Measurements from ENCODE around the gene RBM6. TPM values are rescaled to one million over a fixed set of nuclear protein-coding genes. Genes with fewer than 3 reads are reported as not detected.

The RBM6 gene
- total RNA-seq, 1 experiment from 2014 or later = 90.7 TPM

GRCh38 chr3:49937090-49937489 is 2.9 kb upstream of the RBM6 start:
- H2AK5ac ChIP-seq (ENCODE audit: insufficient read length, low read length) = no peak overlapping the region
- no peak overlapping the region for H3K4me3 Mint-ChIP-seq
- H3K23me2 ChIP-seq (ENCODE audit: insufficient read length, low read depth, low read length, poor library complexity, severe bottlenecking) = peaks cover 3% of the 10 kb centered on the region
- H4K91ac ChIP-seq (ENCODE audit: insufficient read length, low read depth, low read length) = no peak overlapping the region
- H3K79me1 ChIP-seq (ENCODE audit: insufficient read depth, low read depth, low read length, poor library complexity, severe bottlenecking) = no peaks in the 10 kb centered on the region
- no peak for DNase-seq
- H3K4me1 ChIP-seq (ENCODE audit: insufficient read depth, low read length) = no peaks in the 10 kb centered on the region
- no peak overlapping the region for H4K5ac ChIP-seq (ENCODE audit: insufficient read length, low read depth, low read length)
- H3K18ac ChIP-seq (ENCODE audit: insufficient read length, low read depth, low read length) = no peak overlapping the region
- H2AFZ ChIP-seq (ENCODE audit: low read length) = no peak overlapping the region
- H3K4me2 ChIP-seq (ENCODE audit: insufficient read depth, insufficient read length, low read length) = no peak overlapping the region
- no peak overlapping the region for H2BK15ac ChIP-seq (ENCODE audit: low read depth, low read length)
- no peaks in the 10 kb centered on the region for H3K27me3 Mint-ChIP-seq (ENCODE audit: low read depth)
- H3K36me3 Mint-ChIP-seq (ENCODE audit: insufficient read depth in 1 of 3, low read depth in 3 of 3) = peaks cover 0 to 3% (median 2%) of the 10 kb centered on the region in 3 experiments; a peak in 3 of 7 replicates
- no peak overlapping the region for H3K27ac ChIP-seq (ENCODE audit: insufficient read length, low read depth, low read length)
- no peak overlapping the region for H3K14ac ChIP-seq (ENCODE audit: insufficient read depth, low read length)
- peaks cover 4 to 9% of the 10 kb centered on the region in 2 experiments for H3K4me1 Mint-ChIP-seq
- no peak for TF ChIP-seq CTCF (conservative IDR thresholded peaks at IDR 0.05)
- no CpG with 5 or more reads among the region's 3 CpGs for WGBS (ENCODE audit: extremely low coverage, insufficient read length, low lambda C conversion rate)
- peaks cover 9% of the 10 kb centered on the region; the same call in 1 of the 2 replicates for H3K79me2 ChIP-seq (ENCODE audit: insufficient read depth, low read length)
- H3K23ac ChIP-seq (ENCODE audit: insufficient read length, low read depth, low read length) = no peak overlapping the region
- H3K56ac ChIP-seq (ENCODE audit: insufficient read length, low read depth, low read length) = no peak overlapping the region
- no peak overlapping the region for H4K8ac ChIP-seq (replicated peaks; ENCODE audit: insufficient read length, low read depth, low read length)
- no peak overlapping the region for H3K27ac Mint-ChIP-seq
- H2BK120ac ChIP-seq (ENCODE audit: low read depth, low read length, poor library complexity, severe bottlenecking) = no peak overlapping the region
- no peak overlapping the region for H2BK20ac ChIP-seq (ENCODE audit: low read depth, low read length, poor library complexity, severe bottlenecking)
- no peak overlapping the region for H2BK5ac ChIP-seq (ENCODE audit: insufficient read length, low read length)
- no peaks in the 10 kb centered on the region for H3K9me3 Mint-ChIP-seq
- no peaks in the 10 kb centered on the region for H3K9me3 ChIP-seq (ENCODE audit: control insufficient read depth, low read depth, low read length)
- no peak overlapping the region for H3K4ac ChIP-seq (ENCODE audit: low read depth, low read length)
- no peak overlapping the region for H2BK12ac ChIP-seq (ENCODE audit: insufficient read length, low read depth, low read length)
- H3T11ph ChIP-seq (ENCODE audit: low read length) = no peak overlapping the region
- no peaks in the 10 kb centered on the region for H3K27me3 ChIP-seq (ENCODE audit: insufficient read depth, low read length)
- no peaks in the 10 kb centered on the region for H4K20me1 ChIP-seq (ENCODE audit: control insufficient read depth, insufficient read depth, insufficient read length)
- H3K9ac ChIP-seq (ENCODE audit: extremely low read depth, insufficient read length, low read length) = no peak overlapping the region
